Panc1 (cell line): ENCODE results near the gene LAYN. TPM values are rescaled to one million over a fixed set of nuclear protein-coding genes. Genes with fewer than 3 reads are reported as not detected.

Source experiments
- ATAC-seq: fragments of 200-7000 bp; cut with Tn5 transposase; 2 replicates; pipeline ENCODE4 v1.9.1; 2020; ENCODE audit warnings: mild to moderate bottlenecking, moderate library complexity
- BruUV-seq: library from RNA; stranded (reverse); fragments of 400-500 nt; replicated peaks from 2 replicates; lab custom pipeline; 2021; lab: Mats Ljungman, UMichigan
- CTCF ChIA-PET: fragments of 300-600 bp; sonication (Branson Sonifier 250); formaldehyde crosslinking; loops from one replicate; lab custom pipeline; 2022; ENCODE audit warnings: antibody characterized with exemption; lab: Charles Lee
- POLR2A ChIA-PET: fragments of 300-600 bp; sonication (Branson Sonifier 250); formaldehyde crosslinking; loops from one replicate; lab custom pipeline; 2022; ENCODE audit warnings: antibody characterized with exemption; lab: Charles Lee
- DNase-seq: peaks from one replicate; pipeline ENCODE4 v3.0.0-alpha.2; 2010; ENCODE audit warnings: low read depth, low spot score
- H3K27ac ChIP-seq: 2 replicates; pipeline ENCODE4 v1.5.1; 2011; ENCODE audit warnings: mild to moderate bottlenecking, low read length, inconsistent platforms
- H3K27me3 ChIP-seq: fragments of 200-500 bp; sonication (Bioruptor generic); 2 replicates; pipeline ENCODE4 v1.6.0; 2014; ENCODE audit warnings: low read length, inconsistent platforms; ENCODE audit not compliant: control insufficient read depth, insufficient read depth
- H3K36me3 ChIP-seq: fragments of 200-500 bp; sonication (Bioruptor generic); 2 replicates; pipeline ENCODE4 v1.5.1; 2014; ENCODE audit warnings: inconsistent platforms, mild to moderate bottlenecking, low read length, moderate library complexity; ENCODE audit not compliant: control insufficient read depth, insufficient read depth
- H3K4me1 ChIP-seq: 2 replicates; pipeline ENCODE4 v1.5.1; 2011; ENCODE audit warnings: inconsistent platforms, mild to moderate bottlenecking, low read length, moderate library complexity; ENCODE audit not compliant: control insufficient read depth, insufficient read depth
- H3K4me3 ChIP-seq, 2 experiments: 2 replicates each; pipeline ENCODE4 v1.5.1; 2011 to 2012; ENCODE audit warnings: low read depth in 2 of 2, low read length in 2 of 2, mild to moderate bottlenecking in 2 of 2, inconsistent platforms in 1 of 2, moderate library complexity in 1 of 2
- H3K9me3 ChIP-seq: fragments of 200-500 bp; sonication (Bioruptor generic); 2 replicates; pipeline ENCODE4 v1.5.1; 2014; ENCODE audit warnings: low read depth, mild to moderate bottlenecking, inconsistent platforms, low read length, moderate library complexity; ENCODE audit not compliant: control insufficient read depth, insufficient read depth
- POLR2AphosphoS5 ChIP-seq: IDR thresholded peaks from 2 replicates; pipeline ENCODE4 v1.6.1; 2012; ENCODE audit warnings: mild to moderate bottlenecking, low read depth, low read length, moderate library complexity
- SIN3A ChIP-seq: IDR thresholded peaks from 2 replicates; pipeline ENCODE4 v1.6.1; 2012; ENCODE audit warnings: low read depth, mild to moderate bottlenecking, low read length, moderate library complexity, borderline replicate concordance; ENCODE audit not compliant: insufficient read depth
- TCF7L2 ChIP-seq: IDR thresholded peaks from 2 replicates; pipeline ENCODE4 v1.6.1; 2011; ENCODE audit warnings: mild to moderate bottlenecking, low read depth, low read length, inconsistent platforms
- in situ Hi-C: cut with HindIII; loops from 2 replicates; pipeline ENCODE4 v1.10.0; 2016; ENCODE audit warnings: low sequenced_read_pairs, low pct_unique_long_range_greater_than_20kb
- intact Hi-C: fragments of 100-400 bp; cut with micrococcal nuclease; formaldehyde crosslinking; loops from one replicate; pipeline ENCODE4 v1.10.0; 2022; ENCODE audit not compliant: unreplicated experiment
- total RNA-seq: library from RNA; stranded (reverse); gene quantifications from one replicate; pipeline ENCODE4 v1.2.1, GENCODE V29; 2021; ENCODE audit not compliant: unreplicated experiment
- TF ChIP-seq, protein P1 (sequence below): fragments of 450-650 bp; IDR thresholded peaks from 2 replicates; pipeline ENCODE4 v1.5.1; 2017; ENCODE audit warnings: mild to moderate bottlenecking
- TF ChIP-seq, protein P2 (sequence below), 2 experiments: IDR thresholded peaks; 2 replicates each; pipeline ENCODE4 v1.6.1; 2011 to 2012; ENCODE audit warnings: low read depth in 2 of 2, control low read depth in 1 of 2, low read length in 1 of 2, mild to moderate bottlenecking in 1 of 2, moderate library complexity in 1 of 2; ENCODE audit not compliant: insufficient read depth in 1 of 2

Gene LAYN
- total RNA-seq, 1 experiment from 2014 or later = 3.6 TPM

DNA sequence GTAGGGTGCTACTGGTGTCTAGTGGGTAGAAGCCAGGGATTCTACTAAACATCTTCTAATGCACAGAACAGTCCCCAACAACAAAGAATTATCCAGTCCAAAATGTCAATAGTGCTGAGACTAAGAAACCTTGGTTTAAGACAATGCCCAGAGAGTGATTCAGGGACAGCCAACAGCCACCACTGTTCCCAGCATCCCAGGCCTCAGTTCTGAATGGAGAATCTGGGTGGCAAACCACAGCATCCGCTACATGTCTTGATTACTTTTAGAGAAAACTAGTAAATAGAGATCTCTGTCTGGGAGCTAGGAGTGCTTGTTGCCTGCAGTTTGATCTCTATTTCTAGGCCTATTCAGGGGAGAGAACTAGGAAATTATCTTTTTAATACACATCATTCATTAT lies 40.8 kb downstream of the LAYN start:
- CTCF ChIA-PET = no interaction called here
- in situ Hi-C loops = no loop called here
- no peak overlapping the region for H3K4me3 ChIP-seq
- H3K9me3 ChIP-seq = no peaks in the 10 kb centered on the region
- no peak overlapping the region for H3K27ac ChIP-seq
- DNase-seq (no peak), ATAC-seq (no peak)
- POLR2A ChIA-PET = no interaction called here
- intact Hi-C loops = no loop called here
- H3K27me3 ChIP-seq = no peaks in the 10 kb centered on the region
- H3K4me1 ChIP-seq = no peaks in the 10 kb centered on the region
- BruUV-seq = no TSS peak
- TF ChIP-seq TCF7L2 = no peak
- TF ChIP-seq, protein P1, sequence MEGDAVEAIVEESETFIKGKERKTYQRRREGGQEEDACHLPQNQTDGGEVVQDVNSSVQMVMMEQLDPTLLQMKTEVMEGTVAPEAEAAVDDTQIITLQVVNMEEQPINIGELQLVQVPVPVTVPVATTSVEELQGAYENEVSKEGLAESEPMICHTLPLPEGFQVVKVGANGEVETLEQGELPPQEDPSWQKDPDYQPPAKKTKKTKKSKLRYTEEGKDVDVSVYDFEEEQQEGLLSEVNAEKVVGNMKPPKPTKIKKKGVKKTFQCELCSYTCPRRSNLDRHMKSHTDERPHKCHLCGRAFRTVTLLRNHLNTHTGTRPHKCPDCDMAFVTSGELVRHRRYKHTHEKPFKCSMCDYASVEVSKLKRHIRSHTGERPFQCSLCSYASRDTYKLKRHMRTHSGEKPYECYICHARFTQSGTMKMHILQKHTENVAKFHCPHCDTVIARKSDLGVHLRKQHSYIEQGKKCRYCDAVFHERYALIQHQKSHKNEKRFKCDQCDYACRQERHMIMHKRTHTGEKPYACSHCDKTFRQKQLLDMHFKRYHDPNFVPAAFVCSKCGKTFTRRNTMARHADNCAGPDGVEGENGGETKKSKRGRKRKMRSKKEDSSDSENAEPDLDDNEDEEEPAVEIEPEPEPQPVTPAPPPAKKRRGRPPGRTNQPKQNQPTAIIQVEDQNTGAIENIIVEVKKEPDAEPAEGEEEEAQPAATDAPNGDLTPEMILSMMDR = no peak
- no peaks in the 10 kb centered on the region for H3K36me3 ChIP-seq

DNA sequence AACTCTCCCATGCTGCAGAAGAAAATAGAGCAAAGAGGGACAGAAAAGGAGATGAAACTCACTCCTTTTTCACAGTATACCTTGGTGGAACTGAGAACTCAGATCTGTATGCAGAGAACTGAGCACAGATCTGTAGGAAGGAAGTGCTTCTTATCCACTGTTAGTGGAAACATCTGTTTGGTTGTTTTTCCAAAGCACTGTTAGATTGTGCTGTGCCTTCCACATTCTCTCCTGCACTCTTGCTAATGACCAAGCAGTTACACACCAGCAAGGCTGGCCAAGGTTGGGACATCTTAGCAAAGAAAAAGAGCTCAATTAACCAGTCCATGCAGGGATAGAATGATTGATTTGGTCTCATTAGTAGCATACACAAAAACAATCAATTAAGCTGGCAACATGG lies 41.6 kb downstream of the LAYN start:
- TF ChIP-seq, protein P1 = no peak
- TF ChIP-seq, protein P2, sequence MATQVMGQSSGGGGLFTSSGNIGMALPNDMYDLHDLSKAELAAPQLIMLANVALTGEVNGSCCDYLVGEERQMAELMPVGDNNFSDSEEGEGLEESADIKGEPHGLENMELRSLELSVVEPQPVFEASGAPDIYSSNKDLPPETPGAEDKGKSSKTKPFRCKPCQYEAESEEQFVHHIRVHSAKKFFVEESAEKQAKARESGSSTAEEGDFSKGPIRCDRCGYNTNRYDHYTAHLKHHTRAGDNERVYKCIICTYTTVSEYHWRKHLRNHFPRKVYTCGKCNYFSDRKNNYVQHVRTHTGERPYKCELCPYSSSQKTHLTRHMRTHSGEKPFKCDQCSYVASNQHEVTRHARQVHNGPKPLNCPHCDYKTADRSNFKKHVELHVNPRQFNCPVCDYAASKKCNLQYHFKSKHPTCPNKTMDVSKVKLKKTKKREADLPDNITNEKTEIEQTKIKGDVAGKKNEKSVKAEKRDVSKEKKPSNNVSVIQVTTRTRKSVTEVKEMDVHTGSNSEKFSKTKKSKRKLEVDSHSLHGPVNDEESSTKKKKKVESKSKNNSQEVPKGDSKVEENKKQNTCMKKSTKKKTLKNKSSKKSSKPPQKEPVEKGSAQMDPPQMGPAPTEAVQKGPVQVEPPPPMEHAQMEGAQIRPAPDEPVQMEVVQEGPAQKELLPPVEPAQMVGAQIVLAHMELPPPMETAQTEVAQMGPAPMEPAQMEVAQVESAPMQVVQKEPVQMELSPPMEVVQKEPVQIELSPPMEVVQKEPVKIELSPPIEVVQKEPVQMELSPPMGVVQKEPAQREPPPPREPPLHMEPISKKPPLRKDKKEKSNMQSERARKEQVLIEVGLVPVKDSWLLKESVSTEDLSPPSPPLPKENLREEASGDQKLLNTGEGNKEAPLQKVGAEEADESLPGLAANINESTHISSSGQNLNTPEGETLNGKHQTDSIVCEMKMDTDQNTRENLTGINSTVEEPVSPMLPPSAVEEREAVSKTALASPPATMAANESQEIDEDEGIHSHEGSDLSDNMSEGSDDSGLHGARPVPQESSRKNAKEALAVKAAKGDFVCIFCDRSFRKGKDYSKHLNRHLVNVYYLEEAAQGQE (IDR thresholded peaks at IDR 0.05; ENCODE audit: insufficient read depth in 1 of 2, low read depth in 2 of 2, low read length in 1 of 2) = no peak
- TF ChIP-seq TCF7L2 (no peak), SIN3A (no peak), POLR2AphosphoS5 (no peak)
- no TSS peak for BruUV-seq
- ATAC-seq (no peak), DNase-seq (no peak)
- H3K27me3 ChIP-seq = no peaks in the 10 kb centered on the region
- no peaks in the 10 kb centered on the region for H3K4me1 ChIP-seq
- H3K36me3 ChIP-seq = no peaks in the 10 kb centered on the region
- in situ Hi-C loops (no loop called here), intact Hi-C loops (no loop called here)
- H3K4me3 ChIP-seq = no peak overlapping the region
- no peak overlapping the region for H3K27ac ChIP-seq
- CTCF ChIA-PET = no interaction called here
- no peaks in the 10 kb centered on the region for H3K9me3 ChIP-seq
- POLR2A ChIA-PET = interaction anchor here (0.7 kb wide), 1 partner anchor 8 kb away, joined by 4 read pairs; no protein-coding TSS in a partner anchor

DNA sequence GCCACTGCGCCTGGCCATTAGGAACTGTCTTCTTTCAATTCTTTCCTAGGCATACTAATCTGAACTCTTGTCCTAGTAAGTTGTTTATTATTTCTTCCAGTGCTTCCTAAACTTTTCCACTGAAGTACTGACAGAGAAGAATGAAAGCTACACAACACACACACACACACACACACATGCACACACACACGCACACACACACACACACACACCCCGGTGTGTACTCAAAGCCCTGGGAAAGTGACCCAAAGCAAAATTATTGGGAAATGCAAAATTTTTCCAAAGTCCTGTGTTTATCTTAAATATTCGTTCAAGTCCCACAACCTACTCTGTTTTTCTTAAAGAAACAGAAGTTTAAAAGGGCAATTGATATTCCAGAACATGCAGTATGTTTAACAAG lies 42.4 kb downstream of the LAYN start:
- intact Hi-C loops (no loop called here), in situ Hi-C loops (no loop called here)
- no peak for TF ChIP-seq POLR2AphosphoS5
- TF ChIP-seq, protein P1 = no peak
- TF ChIP-seq, protein P2 (IDR thresholded peaks at IDR 0.05; ENCODE audit: insufficient read depth in 1 of 2, low read depth in 2 of 2, low read length in 1 of 2) = no peak
- TF ChIP-seq TCF7L2 = no peak
- no peak for TF ChIP-seq SIN3A
- no TSS peak for BruUV-seq
- Histone ChIP-seq H3K27ac (no peak overlapping the region), H3K9me3 (no peaks in the 10 kb centered on the region), H3K36me3 (no peaks in the 10 kb centered on the region), H3K27me3 (no peaks in the 10 kb centered on the region), H3K4me3 (no peak overlapping the region), H3K4me1 (no peaks in the 10 kb centered on the region)
- DNase-seq = no peak
- ChIA-PET CTCF (no interaction called here), POLR2A (no interaction called here)
- ATAC-seq = no peak
